ENCODE measurements around the gene RNF7.

DNA sequence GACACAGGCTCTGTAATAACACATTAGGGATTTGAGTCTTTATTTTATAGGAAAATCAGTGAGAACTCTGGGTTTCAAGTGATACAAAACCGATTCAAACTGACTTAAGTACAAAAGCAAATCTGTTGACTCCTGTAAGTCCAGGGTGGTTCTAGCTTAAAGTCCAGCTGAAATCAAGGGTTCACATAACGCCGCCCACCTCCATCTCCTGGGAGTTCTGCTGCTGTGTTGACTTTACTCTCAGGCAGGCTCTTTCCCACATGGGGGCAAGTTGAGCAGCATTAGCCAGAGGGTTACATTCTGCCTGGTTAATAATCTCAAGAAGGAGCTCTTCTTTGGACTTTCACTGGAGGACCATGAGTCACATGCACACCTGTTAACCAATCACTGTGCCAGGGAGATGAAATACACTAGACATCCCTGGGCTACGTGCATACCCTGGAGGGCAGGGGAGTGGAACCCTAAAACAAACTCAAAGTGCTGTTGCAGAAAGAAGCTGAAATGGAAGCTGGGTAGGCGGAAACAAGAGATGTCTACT, 9.7 kb upstream of the RNF7 start:
- TF ChIP-seq TAF1 (IDR thresholded peaks at IDR 0.05; ENCODE audit: low read depth): no peak
- TF ChIP-seq EP300 (IDR thresholded peaks at IDR 0.05; ENCODE audit: borderline replicate concordance): no peak
- no peak for TF ChIP-seq YY1 (IDR thresholded peaks at IDR 0.05; ENCODE audit: low read depth)
- no peak for TF ChIP-seq RAD21 (IDR thresholded peaks at IDR 0.05; ENCODE audit: low read depth)
- no peak for TF ChIP-seq CREB1 (IDR thresholded peaks at IDR 0.05; ENCODE audit: low read depth)
- no peak for TF ChIP-seq EGR1 (IDR thresholded peaks at IDR 0.05)
- TF ChIP-seq, protein P1, sequence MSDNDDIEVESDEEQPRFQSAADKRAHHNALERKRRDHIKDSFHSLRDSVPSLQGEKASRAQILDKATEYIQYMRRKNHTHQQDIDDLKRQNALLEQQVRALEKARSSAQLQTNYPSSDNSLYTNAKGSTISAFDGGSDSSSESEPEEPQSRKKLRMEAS (IDR thresholded peaks at IDR 0.05): no peak
- no peak for TF ChIP-seq TCF12 (IDR thresholded peaks at IDR 0.05; ENCODE audit: low read depth)
- TF ChIP-seq NFIC (IDR thresholded peaks at IDR 0.05): no peak
- TF ChIP-seq, protein P2, sequence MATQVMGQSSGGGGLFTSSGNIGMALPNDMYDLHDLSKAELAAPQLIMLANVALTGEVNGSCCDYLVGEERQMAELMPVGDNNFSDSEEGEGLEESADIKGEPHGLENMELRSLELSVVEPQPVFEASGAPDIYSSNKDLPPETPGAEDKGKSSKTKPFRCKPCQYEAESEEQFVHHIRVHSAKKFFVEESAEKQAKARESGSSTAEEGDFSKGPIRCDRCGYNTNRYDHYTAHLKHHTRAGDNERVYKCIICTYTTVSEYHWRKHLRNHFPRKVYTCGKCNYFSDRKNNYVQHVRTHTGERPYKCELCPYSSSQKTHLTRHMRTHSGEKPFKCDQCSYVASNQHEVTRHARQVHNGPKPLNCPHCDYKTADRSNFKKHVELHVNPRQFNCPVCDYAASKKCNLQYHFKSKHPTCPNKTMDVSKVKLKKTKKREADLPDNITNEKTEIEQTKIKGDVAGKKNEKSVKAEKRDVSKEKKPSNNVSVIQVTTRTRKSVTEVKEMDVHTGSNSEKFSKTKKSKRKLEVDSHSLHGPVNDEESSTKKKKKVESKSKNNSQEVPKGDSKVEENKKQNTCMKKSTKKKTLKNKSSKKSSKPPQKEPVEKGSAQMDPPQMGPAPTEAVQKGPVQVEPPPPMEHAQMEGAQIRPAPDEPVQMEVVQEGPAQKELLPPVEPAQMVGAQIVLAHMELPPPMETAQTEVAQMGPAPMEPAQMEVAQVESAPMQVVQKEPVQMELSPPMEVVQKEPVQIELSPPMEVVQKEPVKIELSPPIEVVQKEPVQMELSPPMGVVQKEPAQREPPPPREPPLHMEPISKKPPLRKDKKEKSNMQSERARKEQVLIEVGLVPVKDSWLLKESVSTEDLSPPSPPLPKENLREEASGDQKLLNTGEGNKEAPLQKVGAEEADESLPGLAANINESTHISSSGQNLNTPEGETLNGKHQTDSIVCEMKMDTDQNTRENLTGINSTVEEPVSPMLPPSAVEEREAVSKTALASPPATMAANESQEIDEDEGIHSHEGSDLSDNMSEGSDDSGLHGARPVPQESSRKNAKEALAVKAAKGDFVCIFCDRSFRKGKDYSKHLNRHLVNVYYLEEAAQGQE (IDR thresholded peaks at IDR 0.05; ENCODE audit: low read depth): no peak
- TF ChIP-seq TEAD4 (IDR thresholded peaks at IDR 0.05): no peak
- no peak for TF ChIP-seq FOXM1 (IDR thresholded peaks at IDR 0.05; ENCODE audit: borderline replicate concordance, low read depth)
- no peak for TF ChIP-seq CEBPB (IDR thresholded peaks at IDR 0.05)
